Neural progenitor cell (in vitro differentiated cells): ENCODE results near the gene ARPC5L. TPM values are rescaled to one million over a fixed set of nuclear protein-coding genes. Genes with fewer than 3 reads are reported as not detected.

ENCODE experiments used
- DNase-seq: peaks from one replicate; pipeline ENCODE4 v3.0.0-alpha.2; 2016; ENCODE audit warnings: low spot score
- H2AFZ ChIP-seq: fragments of 200-600 bp; sonication (generic); replicated peaks from 2 replicates; pipeline ENCODE4 v1.6.1; 2016; ENCODE audit warnings: antibody characterized with exemption
- H3F3A ChIP-seq: fragments of 200-600 bp; sonication (generic); 2 replicates; pipeline ENCODE4 v1.6.1; 2016; ENCODE audit warnings: antibody characterized with exemption, low read depth
- H3K27ac ChIP-seq: fragments of 200-600 bp; sonication (generic); 2 replicates; pipeline ENCODE4 v1.5.1; 2016; ENCODE audit warnings: mild to moderate bottlenecking
- H3K27me3 ChIP-seq: fragments of 200-600 bp; sonication (generic); 2 replicates; pipeline ENCODE4 v1.6.1; 2016; ENCODE audit warnings: mild to moderate bottlenecking, moderate library complexity
- H3K36me3 ChIP-seq: fragments of 200-600 bp; sonication (generic); 2 replicates; pipeline ENCODE4 v1.5.1; 2016
- H3K4me1 ChIP-seq: fragments of 200-600 bp; sonication (generic); 2 replicates; pipeline ENCODE4 v1.6.1; 2016; ENCODE audit warnings: mixed run types
- H3K4me2 ChIP-seq: fragments of 200-600 bp; sonication (generic); 2 replicates; pipeline ENCODE4 v1.6.1; 2016
- H3K4me3 ChIP-seq: fragments of 200-600 bp; sonication (generic); 2 replicates; pipeline ENCODE4 v1.5.1; 2016
- H3K79me2 ChIP-seq: fragments of 200-600 bp; sonication (generic); 2 replicates; pipeline ENCODE4 v1.6.1; 2016; ENCODE audit warnings: low read depth
- H3K9ac ChIP-seq: fragments of 200-600 bp; sonication (generic); 2 replicates; pipeline ENCODE4 v1.6.1; 2016
- H3K9me3 ChIP-seq: fragments of 200-600 bp; sonication (generic); 2 replicates; pipeline ENCODE4 v1.5.1; 2016; ENCODE audit warnings: low read depth
- H4K20me1 ChIP-seq: fragments of 200-600 bp; sonication (generic); 2 replicates; pipeline ENCODE4 v1.6.1; 2016; ENCODE audit warnings: low read depth
- H3K27ac Mint-ChIP-seq: 3 replicates; pipeline ENCODE4 v1.8.0; 2021; ENCODE audit warnings: mixed read lengths
- H3K27me3 Mint-ChIP-seq: 2 replicates; pipeline ENCODE4 v1.8.0; 2022; ENCODE audit warnings: low read depth, mild to moderate bottlenecking, inconsistent platforms, moderate library complexity, mixed read lengths; ENCODE audit not compliant: insufficient read depth
- H3K36me3 Mint-ChIP-seq: 3 replicates; pipeline ENCODE4 v1.8.0; 2021; ENCODE audit warnings: mixed read lengths
- H3K4me1 Mint-ChIP-seq: 3 replicates; pipeline ENCODE4 v1.8.0; 2021; ENCODE audit warnings: mixed read lengths
- H3K4me3 Mint-ChIP-seq: 3 replicates; pipeline ENCODE4 v1.8.0; 2021; ENCODE audit warnings: mild to moderate bottlenecking, moderate library complexity, mixed read lengths
- H3K9me3 Mint-ChIP-seq: 3 replicates; pipeline ENCODE4 v1.8.0; 2020; ENCODE audit warnings: mixed read lengths
- CTCF ChIP-seq: fragments of 200-600 bp; sonication (generic); IDR thresholded peaks from 2 replicates; pipeline ENCODE4 v1.5.1; 2017; ENCODE audit warnings: antibody characterized with exemption, mild to moderate bottlenecking
- EZH2 ChIP-seq: fragments of 200-600 bp; sonication (generic); IDR thresholded peaks from 2 replicates; pipeline ENCODE4 v1.6.1; 2017; ENCODE audit warnings: antibody characterized with exemption, mild to moderate bottlenecking, moderate library complexity
- EZH2phosphoT487 ChIP-seq: fragments of 200-600 bp; sonication (generic); IDR thresholded peaks from 2 replicates; pipeline ENCODE4 v1.6.1; 2017; ENCODE audit warnings: antibody characterized with exemption
- total RNA-seq: library from RNA; depleted of rRNA; stranded (reverse); fragments of >200 nt; gene quantifications from 2 replicates; pipeline ENCODE4 v1.2.3, GENCODE V29; 2015; ENCODE audit warnings: low replicate concordance

Gene ARPC5L
- total RNA-seq, 1 donor from 2014 or later: 24.0 TPM

GRCh38 chr9:124878518-124878917 is 16.6 kb downstream of the ARPC5L start:
- Histone ChIP-seq H3K27me3 (no peaks in the 10 kb centered on the region), H3K4me3 (no peak overlapping the region), H3K9me3 (no peaks in the 10 kb centered on the region), H2AFZ (no peak overlapping the region), H3K36me3 (no peaks in the 10 kb centered on the region), H3K79me2 (peaks cover 2% of the 10 kb centered on the region), H3K4me1 (peaks cover 14% of the 10 kb centered on the region), H3K27ac (no peak overlapping the region), H3K4me2 (no peak overlapping the region), H4K20me1 (peaks cover 20% of the 10 kb centered on the region), H3F3A (peaks cover 21% of the 10 kb centered on the region), H3K9ac (no peak overlapping the region)
- no peaks in the 10 kb centered on the region for H3K4me1 Mint-ChIP-seq
- H3K27ac Mint-ChIP-seq: no peak overlapping the region
- no peaks in the 10 kb centered on the region for H3K9me3 Mint-ChIP-seq
- no peak for DNase-seq
- TF ChIP-seq EZH2 (no peak), CTCF (no peak), EZH2phosphoT487 (no peak)
- H3K36me3 Mint-ChIP-seq: peaks cover 14% of the 10 kb centered on the region
- H3K4me3 Mint-ChIP-seq: no peak overlapping the region
- peaks cover 4% of the 10 kb centered on the region for H3K27me3 Mint-ChIP-seq

- Histone ChIP-seq H3K9me3 (no peaks in the 10 kb centered on the region), H3K9ac (no peak overlapping the region), H3K27ac (no peak overlapping the region), H3K4me3 (no peak overlapping the region), H3F3A (peaks cover 28% of the 10 kb centered on the region), H3K79me2 (no peaks in the 10 kb centered on the region), H3K27me3 (no peaks in the 10 kb centered on the region), H3K4me1 (peaks cover 16% of the 10 kb centered on the region), H3K4me2 (no peak overlapping the region), H2AFZ (no peak overlapping the region), H3K36me3 (no peaks in the 10 kb centered on the region), H4K20me1 (peaks cover 20% of the 10 kb centered on the region)
- TF ChIP-seq EZH2 (no peak), CTCF (no peak), EZH2phosphoT487 (no peak)
- no peak for DNase-seq
- Mint-ChIP-seq H3K4me1 (no peaks in the 10 kb centered on the region), H3K27ac (no peak overlapping the region), H3K36me3 (peaks cover 17% of the 10 kb centered on the region), H3K27me3 (peaks cover 4% of the 10 kb centered on the region), H3K9me3 (no peaks in the 10 kb centered on the region), H3K4me3 (no peak overlapping the region)
Observed at GRCh38 chr9:124879226-124879625, 17.3 kb downstream of the ARPC5L start.

GRCh38 chr9:124880501-124880900 is 18.6 kb downstream of the ARPC5L start:
- Histone ChIP-seq H3K27ac (no peak overlapping the region), H3K36me3 (no peaks in the 10 kb centered on the region), H3K4me2 (no peak overlapping the region), H2AFZ (no peak overlapping the region), H3K9me3 (no peaks in the 10 kb centered on the region), H3K4me1 (peaks cover 22% of the 10 kb centered on the region), H3F3A (peaks cover 34% of the 10 kb centered on the region), H4K20me1 (peaks cover 18% of the 10 kb centered on the region), H3K79me2 (no peaks in the 10 kb centered on the region), H3K27me3 (no peaks in the 10 kb centered on the region), H3K9ac (peak overlapping the region; percentile 27), H3K4me3 (no peak overlapping the region)
- Mint-ChIP-seq H3K9me3 (no peaks in the 10 kb centered on the region), H3K36me3 (peaks cover 19% of the 10 kb centered on the region), H3K27ac (no peak overlapping the region), H3K27me3 (peaks cover 4% of the 10 kb centered on the region), H3K4me3 (no peak overlapping the region), H3K4me1 (peaks cover 2% of the 10 kb centered on the region)
- TF ChIP-seq CTCF: no peak
- TF ChIP-seq EZH2: no peak
- no peak for TF ChIP-seq EZH2phosphoT487
- DNase-seq: no peak
